AG04450 (cell line): ENCODE data around the gene AP2B1. TPM values are rescaled to one million over a fixed set of nuclear protein-coding genes. Genes with fewer than 3 reads are reported as not detected.

Experiments used
- CTCF ChIA-PET: fragments of 300-600, 350-600 bp; formaldehyde crosslinking; extraction: SDS; loops from one replicate; lab custom pipeline; 2022; ENCODE audit warnings: antibody characterized with exemption, inconsistent platforms; lab: Charles Lee
- POLR2A ChIA-PET: fragments of 350-600 bp; formaldehyde crosslinking; extraction: SDS; loops from one replicate; lab custom pipeline; 2021; ENCODE audit warnings: antibody characterized with exemption, inconsistent platforms; lab: Yijun Ruan, JAX
- DNase-seq: peaks from one replicate; pipeline ENCODE4 v3.0.0-alpha.2; 2011; ENCODE audit warnings: low read depth, low spot score
- H3K27ac ChIP-seq: one replicate; pipeline ENCODE4 v1.5.1; 2012; ENCODE audit warnings: low read depth, low read length, control low read depth
- H3K27me3 ChIP-seq: one replicate; pipeline ENCODE4 v1.6.0; 2012; ENCODE audit warnings: low read length; ENCODE audit not compliant: control insufficient read depth, insufficient read depth
- H3K4me3 ChIP-seq: 2 replicates; pipeline ENCODE4 v1.5.1; 2011; ENCODE audit warnings: mild to moderate bottlenecking, low read depth, low read length, control low read depth
- H3K9me3 ChIP-seq: 2 replicates; pipeline ENCODE4 v1.5.1; 2012; ENCODE audit warnings: low read length; ENCODE audit not compliant: control insufficient read depth, insufficient read depth
- CTCF ChIP-seq: IDR thresholded peaks from 2 replicates; pipeline ENCODE4 v1.5.1; 2011; ENCODE audit warnings: low read depth, low read length, control low read depth, inconsistent platforms
- polyA plus RNA-seq: library from polyadenylated mRNA; depleted of rRNA; stranded (reverse); fragments of >200 nt; gene quantifications from 2 replicates; pipeline ENCODE4 v1.2.3, GENCODE V29; 2011

The AP2B1 gene
- polyA plus RNA-seq, 1 experiment = 258 TPM

GRCh38 chr17:35743626-35744328 is 156.7 kb downstream of the AP2B1 start:
- ChIA-PET POLR2A (interaction anchor here (1.2 kb wide), 1 partner anchor 12 kb away, joined by 3 read pairs; the partner anchor contains the start of gene RASL10B), CTCF (interaction anchor here (1.0 to 9.3 kb wide), 3 partner anchors 20 to 431 kb away, joined by 6 to 357 read pairs (median 6); no protein-coding TSS in a partner anchor)
- Histone ChIP-seq H3K27me3 (peaks cover 65% of the 10 kb centered on the region), H3K27ac (no peak overlapping the region), H3K9me3 (peaks cover 6% of the 10 kb centered on the region), H3K4me3 (no peak overlapping the region)
- no peak for TF ChIP-seq CTCF
- no peak for DNase-seq

- no peak for DNase-seq
- ChIA-PET POLR2A (interaction anchor here (1.2 kb wide), 1 partner anchor 13 kb away, joined by 3 read pairs; the partner anchor contains the start of gene RASL10B), CTCF (interaction anchor here (1.3 to 9.3 kb wide), 2 partner anchors 130 to 203 kb away, joined by 5 to 357 read pairs; no protein-coding TSS in a partner anchor)
- Histone ChIP-seq H3K27me3 (peaks cover 63% of the 10 kb centered on the region), H3K4me3 (no peak overlapping the region), H3K9me3 (peaks cover 6% of the 10 kb centered on the region), H3K27ac (no peak overlapping the region)
- no peak for TF ChIP-seq CTCF
Observed at GRCh38 chr17:35744830-35745229, 157.7 kb downstream of the AP2B1 start.

GRCh38 chr17:35745246-35745645 is 158.1 kb downstream of the AP2B1 start:
- peaks cover 64% of the 10 kb centered on the region for H3K27me3 ChIP-seq
- H3K27ac ChIP-seq = no peak overlapping the region
- no peak for TF ChIP-seq CTCF
- ChIA-PET CTCF (interaction anchor here (0.6 to 9.3 kb wide), 4 partner anchors 15 to 203 kb away, joined by 4 to 357 read pairs (median 4); partner anchors contain the start of gene TAF15), POLR2A (interaction anchor here (1.2 kb wide), 1 partner anchor 14 kb away, joined by 3 read pairs; the partner anchor contains the start of gene RASL10B)
- no peak for DNase-seq
- no peak overlapping the region for H3K4me3 ChIP-seq
- H3K9me3 ChIP-seq = peaks cover 6% of the 10 kb centered on the region

- TF ChIP-seq CTCF = no peak
- H3K9me3 ChIP-seq = peaks cover 3% of the 10 kb centered on the region
- no peak for DNase-seq
- ChIA-PET POLR2A (no interaction called here), CTCF (interaction anchor here (0.6 to 9.3 kb wide), 6 partner anchors 14 to 177 kb away, joined by 4 to 357 read pairs (median 12); partner anchors contain the start of gene TAF15)
- peaks cover 62% of the 10 kb centered on the region for H3K27me3 ChIP-seq
- no peak overlapping the region for H3K4me3 ChIP-seq
- no peak overlapping the region for H3K27ac ChIP-seq
Observed at GRCh38 chr17:35745749-35746320, 158.7 kb downstream of the AP2B1 start.
